HG02642 (cell line): ENCODE results near the gene TENM3.
"Not testable (repeated sequence)": the region's sequence is repeated elsewhere in the genome, so short reads cannot be mapped to it uniquely, and the experiment has no call there.

Experiments
- ATAC-seq: cut with Tn5 transposase; IDR thresholded peaks from one replicate; pipeline ENCODE4 v1.9.1; 2021; ENCODE audit warnings: mild to moderate bottlenecking; ENCODE audit not compliant: unreplicated experiment, poor library complexity

Gene TENM3

DNA sequence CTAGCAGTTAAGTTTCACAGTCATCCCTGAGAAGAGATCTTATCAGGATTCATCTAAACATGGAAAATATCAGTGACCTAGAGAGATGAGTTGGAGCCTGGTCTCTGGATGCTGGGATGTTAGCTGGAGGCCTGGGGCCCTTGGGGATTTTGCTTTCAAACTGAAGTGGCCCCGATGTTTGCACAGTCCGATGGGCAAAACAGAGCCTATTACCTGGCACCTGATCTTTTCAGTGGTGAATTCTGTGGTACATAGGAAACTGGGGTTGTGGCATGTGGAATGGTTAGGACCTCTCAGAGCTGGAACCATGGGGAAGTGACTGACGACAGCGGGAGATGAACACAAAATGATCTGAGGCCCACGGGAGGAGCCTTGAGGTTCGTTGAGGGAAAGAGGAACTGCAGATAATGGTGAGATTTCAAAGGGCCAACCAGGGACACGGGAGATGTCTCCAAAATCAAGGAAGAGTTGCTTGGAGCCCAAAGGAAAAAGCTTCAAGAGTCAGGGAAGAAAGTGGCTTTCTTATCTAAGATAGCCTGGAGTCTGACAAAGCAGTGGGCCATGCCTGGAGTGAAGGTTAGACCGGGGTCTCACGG is 17.8 kb upstream of the TENM3 start:
- ATAC-seq: no peak

GRCh38 chr4:182227611-182228010 is 15.6 kb upstream of the TENM3 start:
- ATAC-seq: no peak

DNA sequence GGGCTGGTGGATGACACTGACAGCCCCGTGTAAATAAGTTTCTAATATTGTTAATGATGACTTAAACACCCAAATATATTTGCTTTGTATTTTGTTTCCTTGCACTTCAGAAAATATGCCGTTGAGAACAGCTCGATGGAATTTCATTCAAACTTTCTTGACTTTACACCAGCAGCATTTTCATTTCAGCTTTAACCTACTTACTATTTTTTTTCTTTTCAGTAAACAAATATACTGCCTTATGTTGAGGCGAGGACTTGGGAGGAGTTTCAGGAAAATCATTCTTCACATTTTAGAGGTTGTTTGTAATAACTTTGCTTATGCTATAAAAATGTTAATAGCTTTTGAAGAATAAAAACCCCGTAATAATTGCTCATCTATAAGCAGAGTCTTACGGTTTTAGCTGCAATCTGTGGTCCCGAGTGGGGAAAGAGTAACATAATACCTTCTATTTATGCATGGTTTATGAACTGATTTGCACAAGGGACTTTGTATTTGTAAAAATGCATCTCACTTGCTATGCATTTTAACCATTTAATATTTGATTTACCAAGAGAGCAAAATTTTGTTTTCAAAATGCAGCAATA is 14.1 kb upstream of the TENM3 start:
- ATAC-seq: no peak

GRCh38 chr4:182230256-182230655 is 12.9 kb upstream of the TENM3 start:
- ATAC-seq: no peak

DNA sequence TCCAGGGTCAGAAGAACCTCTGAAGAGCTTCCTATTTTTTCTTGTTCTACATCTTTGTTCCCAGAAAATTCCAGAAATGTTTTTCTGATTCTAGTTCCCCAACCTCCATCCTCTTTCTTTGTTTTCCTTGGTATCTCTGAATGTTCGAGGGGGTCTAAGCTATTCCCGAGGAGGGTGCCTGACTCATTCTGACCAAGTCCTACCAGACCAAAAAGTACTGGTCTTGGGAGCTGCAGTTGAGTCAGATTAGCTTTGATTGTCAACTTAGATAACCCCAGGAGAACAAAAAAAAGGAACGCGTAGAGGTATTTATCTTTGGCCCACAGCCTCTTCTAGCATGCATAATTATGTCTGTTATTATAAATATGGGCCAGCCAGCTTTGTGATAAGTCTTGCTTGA is 12.1 kb upstream of the TENM3 start:
- no peak for ATAC-seq

DNA sequence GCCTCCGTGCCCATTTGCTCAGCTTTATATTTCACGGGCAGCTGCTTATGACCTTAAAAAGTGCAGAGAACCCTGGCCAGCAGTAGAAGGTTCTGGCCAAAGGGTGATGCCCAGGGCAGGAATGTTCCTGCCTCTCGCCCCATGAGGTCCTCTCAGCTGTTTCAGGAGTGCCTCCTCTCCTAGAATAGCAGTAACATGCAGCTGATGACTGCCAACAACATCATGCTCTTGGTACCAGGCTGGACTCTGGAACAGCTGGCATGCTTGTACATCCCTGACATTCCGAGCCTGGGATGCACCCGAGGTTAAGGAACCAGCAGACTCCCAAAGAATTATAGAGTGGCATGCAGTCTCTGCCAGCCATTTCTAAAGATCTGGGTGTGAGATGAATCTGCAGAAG is 11.7 kb upstream of the TENM3 start:
- no peak for ATAC-seq

- ATAC-seq: no peak
Measured at GRCh38 chr4:182233310-182234090, 9.7 kb upstream of the TENM3 start.

GRCh38 chr4:182235021-182235795 is 8.0 kb upstream of the TENM3 start:
- ATAC-seq: no peak

GRCh38 chr4:182236186-182236585 is 7.0 kb upstream of the TENM3 start:
- no peak for ATAC-seq

DNA sequence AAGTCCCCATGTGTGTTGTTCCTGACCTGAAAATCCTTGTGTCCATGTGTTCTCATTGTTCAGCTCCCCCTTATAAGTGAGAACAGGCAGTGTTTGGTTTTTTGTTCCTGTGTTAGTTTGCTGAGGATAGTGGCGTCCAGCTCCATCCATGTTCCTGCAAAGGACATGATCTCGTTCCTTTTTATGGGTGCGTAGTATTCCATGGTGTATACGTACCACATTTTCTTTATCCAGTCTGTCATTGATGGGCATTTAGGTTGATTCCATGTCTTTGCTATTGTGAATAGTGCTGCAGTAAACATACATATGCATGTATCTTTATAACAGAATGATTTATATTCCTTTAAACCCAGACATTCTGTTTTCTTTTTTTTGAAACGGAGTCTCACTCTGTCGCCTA is 6.2 kb upstream of the TENM3 start:
- ATAC-seq: not testable (repeated sequence)

DNA sequence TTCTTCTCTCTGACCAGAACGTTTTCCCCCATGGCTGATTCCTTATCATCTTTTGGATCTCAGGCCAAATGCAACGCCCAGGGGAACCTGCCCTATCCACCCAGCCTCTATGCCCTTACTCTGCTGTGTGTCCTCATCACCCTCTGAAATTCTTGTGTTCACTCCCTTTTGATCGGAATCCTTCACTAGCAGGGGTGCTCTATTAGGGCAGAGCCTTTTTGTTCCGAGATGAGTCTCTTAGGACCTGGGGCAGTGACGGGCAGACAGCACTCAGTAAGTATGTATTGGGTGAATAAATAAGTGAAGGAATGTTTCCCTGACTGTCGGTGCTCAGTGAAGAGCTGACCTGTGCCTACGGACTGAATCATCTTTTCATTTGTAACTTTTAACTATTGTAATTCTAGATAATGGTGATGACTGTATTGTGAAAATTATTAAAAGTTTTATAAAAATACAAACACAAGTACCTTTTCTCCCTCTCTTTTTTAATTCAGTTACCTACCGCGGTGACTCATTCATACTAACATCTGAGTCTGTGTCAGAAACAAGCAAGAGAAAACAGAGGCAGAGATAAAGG is 4.8 kb upstream of the TENM3 start:
- no peak for ATAC-seq

GRCh38 chr4:182240161-182241130 is 2.8 kb upstream of the TENM3 start:
- ATAC-seq: no peak

- not testable (repeated sequence) for ATAC-seq
Measured at GRCh38 chr4:182242260-182242659, 942 bp upstream of the TENM3 start.

DNA sequence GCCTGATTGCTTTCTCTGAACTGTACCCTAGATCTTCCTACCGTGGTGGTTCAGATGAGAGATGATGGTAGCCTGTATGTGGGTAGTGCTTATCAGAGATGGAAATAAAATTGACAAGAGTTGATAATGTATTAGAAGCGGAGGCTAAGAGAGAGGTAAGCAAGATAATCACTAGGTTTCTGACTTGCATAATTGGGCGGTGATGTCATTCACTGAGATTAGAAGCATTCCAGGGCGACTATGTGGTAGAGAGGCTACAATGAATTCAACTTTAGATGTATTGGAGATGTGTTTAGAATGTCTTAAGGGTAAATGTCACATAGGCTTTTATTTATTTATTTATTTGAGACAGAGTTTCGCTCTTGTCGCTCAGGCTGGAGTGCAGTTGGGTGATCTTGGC is 415 bp upstream of the TENM3 start:
- ATAC-seq: no peak

GRCh38 chr4:182245041-182245440 is 1.8 kb downstream of the TENM3 start:
- ATAC-seq: no peak

DNA sequence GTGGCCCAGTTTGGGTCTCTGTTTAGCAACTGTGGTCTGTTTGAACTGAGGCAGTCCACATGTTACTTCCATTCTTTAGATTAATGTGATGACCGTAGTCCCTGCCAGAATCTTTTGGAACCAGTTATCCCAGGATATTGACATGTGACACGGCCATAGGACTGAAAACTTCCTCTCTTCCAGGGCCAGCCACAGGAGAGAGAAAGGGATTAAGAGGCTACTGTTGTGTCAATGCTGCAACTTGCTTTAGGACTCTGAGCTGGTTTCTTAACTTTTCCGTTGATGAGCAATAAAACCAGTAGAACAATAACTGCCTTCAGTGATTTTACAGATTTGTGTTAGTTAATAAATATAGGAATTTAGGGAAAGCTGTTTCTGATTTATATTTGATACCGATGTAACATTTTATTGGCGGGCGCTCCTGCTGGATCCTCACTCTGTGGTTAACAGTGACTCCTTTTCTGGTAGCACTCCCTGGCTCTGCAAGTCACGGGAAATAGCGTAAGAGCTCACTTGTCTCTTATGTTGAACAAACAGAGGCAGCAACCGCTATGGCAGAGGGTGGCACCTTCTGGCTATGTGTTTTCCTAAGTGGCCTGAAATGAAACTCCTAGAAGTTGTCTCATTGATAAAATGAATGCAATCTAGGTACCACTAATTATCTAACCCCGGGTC is 2.5 kb downstream of the TENM3 start:
- ATAC-seq: no peak

DNA sequence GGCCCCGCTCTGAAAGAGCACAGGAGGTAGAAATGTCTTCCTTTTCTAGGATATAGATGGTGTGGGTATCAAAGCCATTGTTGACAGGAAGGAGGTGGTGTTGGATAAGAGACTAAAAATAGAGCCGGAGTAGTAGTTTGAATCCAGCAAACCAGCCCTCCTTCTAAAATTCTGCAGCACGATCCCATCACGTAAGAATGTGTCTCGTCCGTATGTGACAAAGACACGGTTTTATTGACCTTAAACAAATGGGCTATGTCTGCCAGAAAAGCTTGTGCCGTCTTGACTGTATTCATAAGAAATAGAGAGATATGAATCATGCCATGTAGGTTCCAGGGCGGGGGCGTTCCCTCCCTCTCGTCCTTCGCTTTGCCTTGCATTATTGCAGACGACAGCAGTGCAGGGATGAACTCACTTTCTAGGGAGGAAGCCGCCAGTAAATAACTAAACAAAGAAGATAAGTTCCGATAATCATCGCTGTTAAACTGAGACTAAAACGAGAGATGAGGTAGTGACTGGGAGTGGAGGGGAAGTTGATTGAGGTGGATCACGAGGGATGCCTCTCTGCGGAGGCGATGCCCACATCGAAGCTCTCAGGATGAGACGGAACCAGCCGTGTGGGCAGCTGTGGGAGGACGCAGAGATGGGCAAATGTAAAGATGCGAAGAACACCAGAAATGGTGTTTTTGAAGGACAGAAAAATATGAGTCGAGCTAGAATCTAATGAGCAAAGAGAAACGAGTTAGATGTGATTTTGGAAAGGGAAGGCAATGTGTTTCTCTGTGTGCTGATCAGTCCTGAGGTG is 3.4 kb downstream of the TENM3 start:
- no peak for ATAC-seq

- ATAC-seq: no peak
Measured at GRCh38 chr4:182248295-182248694, 5.1 kb downstream of the TENM3 start.
